Loucy (cell line): ENCODE data around the gene FAM124A.

Source experiments
- H2AFZ ChIP-seq: fragments of 200-600 bp; sonication (generic); 2 replicates; pipeline ENCODE4 v1.6.0; 2016; ENCODE audit warnings: antibody characterized with exemption, mild to moderate bottlenecking, low read length, moderate library complexity
- H3F3A ChIP-seq: fragments of 200-600 bp; 2 replicates; pipeline ENCODE4 v1.6.0; 2016; ENCODE audit warnings: antibody characterized with exemption, low read depth, mild to moderate bottlenecking
- H3K27me3 ChIP-seq: fragments of 200-600 bp; sonication (generic); 2 replicates; pipeline ENCODE4 v1.6.1; 2014; ENCODE audit warnings: low read length, mild to moderate bottlenecking; ENCODE audit not compliant: insufficient read depth, poor library complexity, severe bottlenecking
- H3K36me3 ChIP-seq: fragments of 200-600 bp; sonication (generic); 2 replicates; pipeline ENCODE4 v1.6.1; 2016; ENCODE audit warnings: low read length; ENCODE audit not compliant: insufficient read depth
- H3K4me1 ChIP-seq: fragments of 200-600 bp; sonication (generic); 2 replicates; pipeline ENCODE4 v1.5.1; 2014; ENCODE audit warnings: low read length, mild to moderate bottlenecking; ENCODE audit not compliant: insufficient read depth, poor library complexity, severe bottlenecking
- H3K4me2 ChIP-seq: fragments of 200-600 bp; sonication (generic); 2 replicates; pipeline ENCODE4 v1.6.0; 2014; ENCODE audit warnings: antibody characterized with exemption, low read length, low read depth, mild to moderate bottlenecking; ENCODE audit not compliant: poor library complexity, severe bottlenecking
- H3K4me3 ChIP-seq: fragments of 200-600 bp; sonication (generic); 2 replicates; pipeline ENCODE4 v1.5.1; 2014; ENCODE audit warnings: low read length, mild to moderate bottlenecking, mixed read lengths; ENCODE audit not compliant: poor library complexity, severe bottlenecking
- H3K79me2 ChIP-seq: fragments of 200-600 bp; sonication (generic); 2 replicates; pipeline ENCODE4 v1.6.1; 2014; ENCODE audit warnings: low read length; ENCODE audit not compliant: insufficient read depth
- H3K9ac ChIP-seq: fragments of 200-600 bp; sonication (generic); 2 replicates; pipeline ENCODE4 v1.6.0; 2014; ENCODE audit warnings: mild to moderate bottlenecking, low read depth, low read length, moderate library complexity; ENCODE audit not compliant: poor library complexity, severe bottlenecking
- H3K9me2 ChIP-seq: fragments of 200-600 bp; sonication (generic); replicated peaks from 2 replicates; pipeline ENCODE4 v1.6.1; 2016; ENCODE audit warnings: low read depth, low read length, mixed read lengths
- H3K9me3 ChIP-seq: fragments of 200-600 bp; sonication (generic); 2 replicates; pipeline ENCODE4 v1.6.1; 2014; ENCODE audit warnings: mild to moderate bottlenecking, antibody characterized with exemption, low read length, low read depth; ENCODE audit not compliant: insufficient read depth
- H4K20me1 ChIP-seq: fragments of 200-600 bp; sonication (generic); 2 replicates; pipeline ENCODE4 v1.6.0; 2014; ENCODE audit warnings: antibody characterized with exemption, low read length, mild to moderate bottlenecking; ENCODE audit not compliant: insufficient read depth, poor library complexity, severe bottlenecking
- CTCF ChIP-seq: fragments of 200-600 bp; sonication (generic); conservative IDR thresholded peaks from 2 replicates; pipeline ENCODE4 v1.5.1; 2014; ENCODE audit warnings: mild to moderate bottlenecking, antibody characterized with exemption, low read length
- EZH2phosphoT487 ChIP-seq: fragments of 200-600 bp; IDR thresholded peaks from 2 replicates; pipeline ENCODE4 v1.6.1; 2018; ENCODE audit warnings: antibody characterized with exemption, mild to moderate bottlenecking, moderate library complexity, borderline replicate concordance

The FAM124A gene

GRCh38 chr13:51292000-51292565 is 69.9 kb downstream of the FAM124A start:
- no peaks in the 10 kb centered on the region for H3K4me1 ChIP-seq
- H4K20me1 ChIP-seq = no peaks in the 10 kb centered on the region
- H3K4me2 ChIP-seq = no peak overlapping the region
- no peaks in the 10 kb centered on the region for H3K36me3 ChIP-seq
- no peaks in the 10 kb centered on the region for H3F3A ChIP-seq
- H3K4me3 ChIP-seq = no peak overlapping the region
- no peaks in the 10 kb centered on the region for H3K9me2 ChIP-seq
- H2AFZ ChIP-seq = no peak overlapping the region
- no peaks in the 10 kb centered on the region for H3K9me3 ChIP-seq
- no peaks in the 10 kb centered on the region for H3K27me3 ChIP-seq
- TF ChIP-seq EZH2phosphoT487 = no peak
- TF ChIP-seq CTCF = no peak
- H3K79me2 ChIP-seq = no peaks in the 10 kb centered on the region
- H3K9ac ChIP-seq = no peak overlapping the region

DNA sequence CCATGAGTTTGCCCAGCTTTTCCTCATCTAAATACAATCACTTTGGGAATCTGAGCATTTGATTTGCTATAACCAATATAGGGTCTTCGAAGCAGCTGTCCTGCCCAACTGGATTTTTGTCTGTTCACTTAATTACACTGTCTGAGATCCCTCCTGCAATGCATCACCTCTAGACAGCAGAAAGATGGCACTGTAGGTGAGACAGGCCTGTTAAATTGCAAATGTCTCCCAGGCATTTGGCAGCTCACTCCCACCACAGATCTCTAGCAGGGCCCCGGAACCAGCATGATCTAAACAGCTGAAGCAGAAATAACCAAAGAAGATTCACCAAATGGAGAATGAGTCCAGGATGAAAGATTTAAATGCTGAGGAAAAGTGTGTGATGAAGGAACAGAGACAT is 75.4 kb downstream of the FAM124A start:
- Histone ChIP-seq H4K20me1 (no peaks in the 10 kb centered on the region), H3F3A (no peaks in the 10 kb centered on the region), H3K36me3 (no peaks in the 10 kb centered on the region), H3K4me3 (no peak overlapping the region), H3K27me3 (no peaks in the 10 kb centered on the region), H3K79me2 (no peaks in the 10 kb centered on the region), H3K4me2 (no peak overlapping the region), H2AFZ (no peak overlapping the region), H3K9ac (no peak overlapping the region), H3K9me3 (no peaks in the 10 kb centered on the region), H3K4me1 (no peaks in the 10 kb centered on the region), H3K9me2 (no peaks in the 10 kb centered on the region)
- TF ChIP-seq CTCF (peak; percentile 39; the same call in 1 of the 2 replicates), EZH2phosphoT487 (no peak)

DNA sequence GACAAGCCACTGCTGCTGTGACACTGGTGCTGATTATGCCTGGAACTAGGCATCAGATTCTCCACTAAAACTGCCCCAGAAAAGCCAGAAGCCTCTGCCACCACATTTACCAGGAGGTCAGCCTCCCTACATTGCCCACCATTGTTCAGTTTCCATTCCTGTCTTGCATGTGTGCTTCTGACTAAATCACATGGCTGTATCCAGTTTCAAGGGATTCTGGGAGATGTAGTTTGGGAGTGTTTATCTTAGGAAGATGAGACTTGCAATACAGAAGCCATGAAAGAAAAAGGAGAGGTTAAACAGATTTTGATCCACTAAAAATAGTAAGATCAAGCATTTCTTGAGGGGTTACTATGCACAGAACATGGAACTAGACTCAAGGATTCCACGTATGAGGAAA is 76.6 kb downstream of the FAM124A start:
- H3K27me3 ChIP-seq = no peaks in the 10 kb centered on the region
- no peaks in the 10 kb centered on the region for H3K9me2 ChIP-seq
- H3K4me3 ChIP-seq = no peak overlapping the region
- no peak overlapping the region for H3K9ac ChIP-seq
- 0 out of 2 replicates have a peak overlapping the region, but pooled peaks have one; percentile 3 for H2AFZ ChIP-seq
- H3F3A ChIP-seq = no peaks in the 10 kb centered on the region
- no peak overlapping the region for H3K4me2 ChIP-seq
- H4K20me1 ChIP-seq = no peaks in the 10 kb centered on the region
- H3K4me1 ChIP-seq = no peaks in the 10 kb centered on the region
- no peaks in the 10 kb centered on the region for H3K79me2 ChIP-seq
- TF ChIP-seq CTCF = no peak
- no peak for TF ChIP-seq EZH2phosphoT487
- H3K36me3 ChIP-seq = no peaks in the 10 kb centered on the region
- H3K9me3 ChIP-seq = no peaks in the 10 kb centered on the region
